ENCODE results near the gene ZFYVE27.

Gene ZFYVE27

GRCh38 chr10:97738616-97739015, 1.7 kb downstream of the ZFYVE27 start:
- no peak overlapping the region for H3K27ac ChIP-seq
- TF ChIP-seq, protein P1, sequence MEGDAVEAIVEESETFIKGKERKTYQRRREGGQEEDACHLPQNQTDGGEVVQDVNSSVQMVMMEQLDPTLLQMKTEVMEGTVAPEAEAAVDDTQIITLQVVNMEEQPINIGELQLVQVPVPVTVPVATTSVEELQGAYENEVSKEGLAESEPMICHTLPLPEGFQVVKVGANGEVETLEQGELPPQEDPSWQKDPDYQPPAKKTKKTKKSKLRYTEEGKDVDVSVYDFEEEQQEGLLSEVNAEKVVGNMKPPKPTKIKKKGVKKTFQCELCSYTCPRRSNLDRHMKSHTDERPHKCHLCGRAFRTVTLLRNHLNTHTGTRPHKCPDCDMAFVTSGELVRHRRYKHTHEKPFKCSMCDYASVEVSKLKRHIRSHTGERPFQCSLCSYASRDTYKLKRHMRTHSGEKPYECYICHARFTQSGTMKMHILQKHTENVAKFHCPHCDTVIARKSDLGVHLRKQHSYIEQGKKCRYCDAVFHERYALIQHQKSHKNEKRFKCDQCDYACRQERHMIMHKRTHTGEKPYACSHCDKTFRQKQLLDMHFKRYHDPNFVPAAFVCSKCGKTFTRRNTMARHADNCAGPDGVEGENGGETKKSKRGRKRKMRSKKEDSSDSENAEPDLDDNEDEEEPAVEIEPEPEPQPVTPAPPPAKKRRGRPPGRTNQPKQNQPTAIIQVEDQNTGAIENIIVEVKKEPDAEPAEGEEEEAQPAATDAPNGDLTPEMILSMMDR (conservative IDR thresholded peaks at IDR 0.05): no peak

DNA sequence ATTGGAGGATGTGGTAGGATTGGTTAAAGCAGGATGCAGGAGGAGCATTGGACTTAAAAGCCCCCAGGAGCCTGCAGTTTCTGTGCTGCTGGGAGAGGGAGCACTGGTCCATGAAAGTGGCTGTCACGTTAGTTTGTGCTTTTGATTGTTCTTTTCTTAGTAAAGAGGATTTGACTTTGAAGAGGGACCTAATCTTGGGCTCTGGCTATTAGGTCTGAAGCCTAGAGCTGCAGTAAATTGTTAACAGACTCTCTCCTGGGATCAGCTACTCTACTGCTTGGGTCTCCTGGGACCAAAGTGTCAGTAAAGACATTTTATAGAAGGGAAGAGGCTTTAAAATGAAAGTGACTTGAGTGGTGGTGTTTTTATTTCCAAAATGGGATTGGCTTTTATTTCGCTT, 3.7 kb downstream of the ZFYVE27 start:
- H3K27ac ChIP-seq: no peak overlapping the region
- TF ChIP-seq, protein P1 (conservative IDR thresholded peaks at IDR 0.05): no peak

DNA sequence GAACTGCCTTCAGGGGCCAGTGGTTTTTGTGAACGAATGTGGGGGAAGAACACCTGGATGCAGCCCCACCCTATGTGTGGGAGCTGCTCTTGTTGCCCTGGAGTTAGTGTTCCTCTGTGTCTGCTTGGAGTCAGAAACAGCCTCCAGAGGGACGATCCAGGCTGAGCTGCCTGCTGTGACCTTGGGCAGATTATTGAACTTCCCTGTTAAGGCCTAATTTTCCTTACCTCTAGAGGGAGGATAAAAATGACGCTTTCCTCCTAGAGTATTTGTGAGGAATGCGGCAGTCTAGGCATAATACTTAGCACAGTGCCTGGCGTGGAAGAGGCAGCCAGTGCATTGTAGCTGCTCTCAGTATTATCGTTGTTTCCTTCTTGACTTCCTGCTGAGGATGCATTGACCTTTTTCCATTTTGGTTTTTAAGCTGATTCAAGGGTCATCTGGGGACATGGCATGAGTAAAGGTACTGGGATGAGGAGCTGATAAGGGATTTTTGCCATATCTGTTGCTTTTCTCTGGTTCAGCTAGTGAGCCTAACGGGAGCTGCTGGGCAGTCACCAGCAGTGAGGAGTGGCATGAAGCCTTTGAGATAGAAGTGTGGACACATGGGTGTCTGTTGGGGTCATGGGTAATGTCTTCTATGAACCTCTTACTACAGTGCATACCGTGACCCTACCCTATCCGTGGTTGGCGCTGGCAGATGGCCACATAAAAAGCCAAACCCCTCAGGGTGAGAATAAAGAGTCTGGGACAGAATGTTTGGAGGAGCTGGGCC, 6.4 kb downstream of the ZFYVE27 start:
- TF ChIP-seq, protein P1 (conservative IDR thresholded peaks at IDR 0.05): no peak
- no peak overlapping the region for H3K27ac ChIP-seq

- TF ChIP-seq, protein P1 (conservative IDR thresholded peaks at IDR 0.05): no peak
- H3K27ac ChIP-seq: no peak overlapping the region
Observed at GRCh38 chr10:97744405-97745035, 7.6 kb downstream of the ZFYVE27 start.

- TF ChIP-seq, protein P1 (conservative IDR thresholded peaks at IDR 0.05): no peak
- H3K27ac ChIP-seq: no peak overlapping the region
Observed at GRCh38 chr10:97747573-97747972, 10.6 kb downstream of the ZFYVE27 start.

DNA sequence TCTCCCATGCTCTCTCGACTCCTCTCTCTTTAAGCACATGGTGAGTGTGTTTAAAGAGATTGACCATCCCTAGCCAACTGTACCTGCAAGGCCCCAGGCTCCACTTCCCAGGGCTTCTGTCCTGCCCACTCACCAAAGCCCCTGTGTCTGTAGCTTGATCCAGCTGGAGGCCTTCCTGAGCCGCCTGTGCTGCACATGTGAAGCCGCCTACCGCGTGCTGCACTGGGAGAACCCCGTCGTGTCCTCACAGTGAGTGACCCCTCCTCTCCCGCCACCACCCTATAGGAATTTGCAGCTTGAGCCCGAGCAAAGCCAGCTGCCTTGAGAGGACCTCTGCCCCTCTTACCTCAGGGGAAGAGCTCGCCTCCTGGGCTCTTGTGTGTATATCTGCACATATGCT, 11.2 kb downstream of the ZFYVE27 start:
- TF ChIP-seq, protein P1 (conservative IDR thresholded peaks at IDR 0.05): no peak
- H3K27ac ChIP-seq: no peak overlapping the region

DNA sequence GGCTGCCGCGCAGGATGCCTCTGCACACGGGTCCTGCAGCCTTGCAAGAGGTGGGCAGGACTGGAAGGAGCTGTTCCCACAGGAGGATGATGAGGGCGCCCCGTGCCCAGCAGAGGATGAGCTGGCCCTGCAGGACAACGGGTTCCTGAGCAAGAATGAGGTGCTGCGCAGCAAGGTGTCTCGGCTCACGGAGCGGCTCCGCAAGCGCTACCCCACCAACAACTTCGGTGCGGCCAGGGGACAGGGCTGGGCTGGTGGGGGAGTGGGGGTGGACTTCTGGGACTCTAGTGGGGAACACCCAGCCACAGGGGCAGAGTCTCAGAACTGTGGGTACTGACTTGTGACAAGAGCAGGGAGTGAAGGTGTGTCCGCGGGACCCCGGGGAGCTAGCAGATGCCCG, 16.0 kb downstream of the ZFYVE27 start:
- TF ChIP-seq, protein P1 (conservative IDR thresholded peaks at IDR 0.05): no peak
- H3K27ac ChIP-seq: no peak overlapping the region
